ENCODE data around the gene TMEM121. TPM values are rescaled to one million over a fixed set of nuclear protein-coding genes. Genes with fewer than 3 reads are reported as not detected.

The TMEM121 gene
- polyA plus RNA-seq, 3 donors, result 0.08 to 0.11 TPM; not detected in 1

GRCh38 chr14:105531894-105532623 lies 5.7 kb downstream of the TMEM121 start:
- no peak overlapping the region for H3K4me2 ChIP-seq (replicated peaks; ENCODE audit: extremely low read depth, low read length, poor library complexity, severe bottlenecking)
- no peak overlapping the region for H3K9ac ChIP-seq (ENCODE audit: insufficient read depth, low read length, poor library complexity, severe bottlenecking)
- peaks cover 26 to 29% of the 10 kb centered on the region in 2 donors for H3K4me1 ChIP-seq (ENCODE audit: control insufficient read depth in 1 of 2, insufficient read depth in 2 of 2, low read length in 2 of 2)
- intact Hi-C loops (cut with micrococcal nuclease), result no loop called here
- Mint-ChIP-seq H3K4me1 (peaks cover 22% of the 10 kb centered on the region), H3K9me3 (peaks cover 0 to 12% (median 4%) of the 10 kb centered on the region in 7 donors), H3K27ac (no peak overlapping the region), H3K36me3 (no peaks in the 10 kb centered on the region), H3K27me3 (ENCODE audit: low read depth in 3 of 3) (peaks cover 31 to 56% (median 47%) of the 10 kb centered on the region in 3 donors), H3K4me3 (no peak overlapping the region)
- no peak for TF ChIP-seq CTCF (IDR thresholded peaks at IDR 0.05)
- no peak overlapping the region for H3K27ac ChIP-seq (ENCODE audit: low read depth in 1 of 2, low read length in 2 of 2)
- no peak overlapping the region for H3K4me3 ChIP-seq (replicated peaks in 1 of 3; ENCODE audit: low read depth in 2 of 3, low read length in 3 of 3)
- H4K20me1 ChIP-seq (ENCODE audit: insufficient read depth, low read length), result no peaks in the 10 kb centered on the region
- H3K79me2 ChIP-seq (ENCODE audit: insufficient read depth, low read length), result no peaks in the 10 kb centered on the region
- no peaks in the 10 kb centered on the region for H3K36me3 ChIP-seq (replicated peaks in 1 of 2; ENCODE audit: control insufficient read depth in 1 of 2, insufficient read depth in 2 of 2, low read length in 2 of 2)
- DNase-seq, result no peak
- H3K9me3 ChIP-seq (replicated peaks in 1 of 2; ENCODE audit: control insufficient read depth in 1 of 2, insufficient read depth in 1 of 2, low read length in 2 of 2), result peaks cover 0 to 15% of the 10 kb centered on the region in 2 donors
- WGBS (ENCODE audit: insufficient coverage), result 88% methylated on average over 18 of the region's 19 CpGs
- H2AFZ ChIP-seq (ENCODE audit: insufficient read depth, low read depth, low read length, poor library complexity, severe bottlenecking), result no peak overlapping the region
- peaks cover 15 to 32% of the 10 kb centered on the region in 2 donors for H3K27me3 ChIP-seq (ENCODE audit: control insufficient read depth in 2 of 2, insufficient read depth in 2 of 2, low read length in 2 of 2)

- H3K4me3 Mint-ChIP-seq, result no peak overlapping the region
- H3K27me3 ChIP-seq (ENCODE audit: control insufficient read depth in 2 of 2, insufficient read depth in 2 of 2, low read length in 2 of 2), result peaks cover 8 to 25% of the 10 kb centered on the region in 2 donors
- H3K9me3 Mint-ChIP-seq, result peaks cover 0 to 8% (median 0%) of the 10 kb centered on the region in 7 donors
- no peaks in the 10 kb centered on the region for H4K20me1 ChIP-seq (ENCODE audit: insufficient read depth, low read length)
- peaks cover 0 to 8% of the 10 kb centered on the region in 2 donors for H3K9me3 ChIP-seq (replicated peaks in 1 of 2; ENCODE audit: control insufficient read depth in 1 of 2, insufficient read depth in 1 of 2, low read length in 2 of 2)
- H3K36me3 ChIP-seq (replicated peaks in 1 of 2; ENCODE audit: control insufficient read depth in 1 of 2, insufficient read depth in 2 of 2, low read length in 2 of 2), result no peaks in the 10 kb centered on the region
- H3K4me1 Mint-ChIP-seq, result peaks cover 17% of the 10 kb centered on the region
- H3K4me3 ChIP-seq (replicated peaks in 1 of 3; ENCODE audit: low read depth in 2 of 3, low read length in 3 of 3), result no peak overlapping the region
- H3K27ac ChIP-seq (ENCODE audit: low read depth in 1 of 2, low read length in 2 of 2), result no peak overlapping the region
- H3K9ac ChIP-seq (ENCODE audit: insufficient read depth, low read length, poor library complexity, severe bottlenecking), result no peak overlapping the region
- no peaks in the 10 kb centered on the region for H3K36me3 Mint-ChIP-seq
- H3K4me2 ChIP-seq (replicated peaks; ENCODE audit: extremely low read depth, low read length, poor library complexity, severe bottlenecking), result no peak overlapping the region
- peaks cover 24 to 51% (median 42%) of the 10 kb centered on the region in 3 donors for H3K27me3 Mint-ChIP-seq (ENCODE audit: low read depth in 3 of 3)
- H3K4me1 ChIP-seq (ENCODE audit: control insufficient read depth in 1 of 2, insufficient read depth in 2 of 2, low read length in 2 of 2), result peaks cover 19 to 22% of the 10 kb centered on the region in 2 donors
- 66% methylated on average over 7 of the region's 10 CpGs for WGBS (ENCODE audit: insufficient coverage)
- intact Hi-C loops (cut with micrococcal nuclease), result no loop called here
- no peaks in the 10 kb centered on the region for H3K79me2 ChIP-seq (ENCODE audit: insufficient read depth, low read length)
- peak; percentile 9 for TF ChIP-seq CTCF (IDR thresholded peaks at IDR 0.05)
- no peak overlapping the region for H2AFZ ChIP-seq (ENCODE audit: insufficient read depth, low read depth, low read length, poor library complexity, severe bottlenecking)
- no peak for DNase-seq
- no peak overlapping the region for H3K27ac Mint-ChIP-seq
These were observed 6.4 kb downstream of the TMEM121 start for GRCh38 chr14:105532735-105533141.

Data from CD14-positive monocyte (primary cell).